Activated naive CD4-positive, alpha-beta T cell treated with anti-CD3 and anti-CD28 coated beads for 36 hours (primary cell): ENCODE data around the gene DRGX. TPM values are rescaled to one million over a fixed set of nuclear protein-coding genes. Genes with fewer than 3 reads are reported as not detected.

Experiments
- CTCF ChIA-PET: fragments of 350-600 bp; sonication (Branson Sonifier 250); formaldehyde crosslinking; loops from one replicate; lab custom pipeline; 2021; ENCODE audit warnings: antibody characterized with exemption; lab: Charles Lee
- DNase-seq: peaks from one replicate; pipeline ENCODE4 v3.0.0-alpha.2; 2020
- H3K27ac Mint-ChIP-seq: one replicate; pipeline ENCODE4 v1.8.0; 2021; ENCODE audit warnings: mild to moderate bottlenecking, mixed read lengths
- H3K27me3 Mint-ChIP-seq: one replicate; pipeline ENCODE4 v1.8.0; 2021; ENCODE audit warnings: low read depth, mixed read lengths
- H3K36me3 Mint-ChIP-seq: one replicate; pipeline ENCODE4 v1.8.0; 2021; ENCODE audit warnings: low read depth, mixed read lengths
- H3K4me1 Mint-ChIP-seq: one replicate; pipeline ENCODE4 v1.8.0; 2021; ENCODE audit warnings: low read depth, mixed read lengths
- H3K4me3 Mint-ChIP-seq: one replicate; pipeline ENCODE4 v1.8.0; 2021; ENCODE audit warnings: mild to moderate bottlenecking, moderate library complexity, mixed read lengths
- H3K9me3 Mint-ChIP-seq: one replicate; pipeline ENCODE4 v1.8.0; 2021; ENCODE audit warnings: mixed read lengths
- intact Hi-C: fragments of 100-400 bp; cut with micrococcal nuclease; formaldehyde crosslinking; loops from one replicate; pipeline ENCODE4 v1.15.1; 2023
- total RNA-seq, 2 experiments: library from RNA; stranded (reverse); gene quantifications; one replicate each; pipeline ENCODE4 v1.2.3, GENCODE V29; 2021

Gene DRGX
- total RNA-seq, 2 experiments from 2014 or later: not detected

- DNase-seq: no peak
- no peak overlapping the region for H3K27ac Mint-ChIP-seq
- no peak overlapping the region for H3K4me3 Mint-ChIP-seq
- intact Hi-C loops: no loop called here
- no peaks in the 10 kb centered on the region for H3K9me3 Mint-ChIP-seq
- peaks cover 11% of the 10 kb centered on the region for H3K27me3 Mint-ChIP-seq
- H3K36me3 Mint-ChIP-seq: no peaks in the 10 kb centered on the region
- CTCF ChIA-PET: no interaction called here
- H3K4me1 Mint-ChIP-seq: no peaks in the 10 kb centered on the region
These were observed 32.4 kb downstream of the DRGX start for GRCh38 chr10:49363309-49364031.

- no peak for DNase-seq
- Mint-ChIP-seq H3K36me3 (no peaks in the 10 kb centered on the region), H3K9me3 (no peaks in the 10 kb centered on the region), H3K4me1 (no peaks in the 10 kb centered on the region), H3K27me3 (peaks cover 11% of the 10 kb centered on the region), H3K27ac (no peak overlapping the region), H3K4me3 (no peak overlapping the region)
- intact Hi-C loops: no loop called here
- CTCF ChIA-PET: interaction anchor here (1.2 kb wide), 1 partner anchor 45 kb away, joined by 3 read pairs; no protein-coding TSS in a partner anchor
These were observed 33.2 kb downstream of the DRGX start for GRCh38 chr10:49362596-49363260.

GRCh38 chr10:49361735-49362568 lies 33.9 kb downstream of the DRGX start:
- CTCF ChIA-PET: interaction anchor here (1.2 kb wide), 1 partner anchor 46 kb away, joined by 3 read pairs; no protein-coding TSS in a partner anchor
- Mint-ChIP-seq H3K4me1 (no peaks in the 10 kb centered on the region), H3K36me3 (no peaks in the 10 kb centered on the region), H3K9me3 (no peaks in the 10 kb centered on the region), H3K4me3 (no peak overlapping the region), H3K27ac (no peak overlapping the region), H3K27me3 (peaks cover 11% of the 10 kb centered on the region)
- intact Hi-C loops: no loop called here
- DNase-seq: no peak

GRCh38 chr10:49361178-49361554 lies 34.7 kb downstream of the DRGX start:
- no peaks in the 10 kb centered on the region for H3K9me3 Mint-ChIP-seq
- no peak overlapping the region for H3K27ac Mint-ChIP-seq
- intact Hi-C loops: no loop called here
- H3K36me3 Mint-ChIP-seq: no peaks in the 10 kb centered on the region
- no peak overlapping the region for H3K4me3 Mint-ChIP-seq
- H3K27me3 Mint-ChIP-seq: peaks cover 11% of the 10 kb centered on the region
- no peak for DNase-seq
- H3K4me1 Mint-ChIP-seq: no peaks in the 10 kb centered on the region
- CTCF ChIA-PET: no interaction called here

GRCh38 chr10:49360271-49361177 lies 35.4 kb downstream of the DRGX start:
- Mint-ChIP-seq H3K9me3 (no peaks in the 10 kb centered on the region), H3K27ac (no peak overlapping the region), H3K27me3 (peaks cover 11% of the 10 kb centered on the region), H3K36me3 (no peaks in the 10 kb centered on the region), H3K4me3 (no peak overlapping the region), H3K4me1 (no peaks in the 10 kb centered on the region)
- intact Hi-C loops: no loop called here
- CTCF ChIA-PET: no interaction called here
- no peak for DNase-seq

- H3K36me3 Mint-ChIP-seq: no peaks in the 10 kb centered on the region
- no peak overlapping the region for H3K27ac Mint-ChIP-seq
- no peak for DNase-seq
- CTCF ChIA-PET: no interaction called here
- H3K4me1 Mint-ChIP-seq: no peaks in the 10 kb centered on the region
- intact Hi-C loops: no loop called here
- H3K27me3 Mint-ChIP-seq: peaks cover 9% of the 10 kb centered on the region
- H3K9me3 Mint-ChIP-seq: no peaks in the 10 kb centered on the region
- no peak overlapping the region for H3K4me3 Mint-ChIP-seq
These were observed 36.3 kb downstream of the DRGX start for GRCh38 chr10:49359349-49360270.

GRCh38 chr10:49357910-49358309 lies 38.0 kb downstream of the DRGX start:
- H3K9me3 Mint-ChIP-seq: no peaks in the 10 kb centered on the region
- H3K27ac Mint-ChIP-seq: no peak overlapping the region
- H3K4me3 Mint-ChIP-seq: no peak overlapping the region
- H3K4me1 Mint-ChIP-seq: no peaks in the 10 kb centered on the region
- no peaks in the 10 kb centered on the region for H3K36me3 Mint-ChIP-seq
- H3K27me3 Mint-ChIP-seq: peaks cover 9% of the 10 kb centered on the region
- DNase-seq: no peak
- intact Hi-C loops: no loop called here
- CTCF ChIA-PET: no interaction called here

- H3K9me3 Mint-ChIP-seq: no peaks in the 10 kb centered on the region
- no peaks in the 10 kb centered on the region for H3K4me1 Mint-ChIP-seq
- H3K36me3 Mint-ChIP-seq: no peaks in the 10 kb centered on the region
- H3K27ac Mint-ChIP-seq: no peak overlapping the region
- H3K27me3 Mint-ChIP-seq: peaks cover 6% of the 10 kb centered on the region
- intact Hi-C loops: no loop called here
- H3K4me3 Mint-ChIP-seq: no peak overlapping the region
- DNase-seq: no peak
- CTCF ChIA-PET: no interaction called here
These were observed 38.9 kb downstream of the DRGX start for GRCh38 chr10:49356944-49357343.

GRCh38 chr10:49356181-49356580 lies 39.7 kb downstream of the DRGX start:
- Mint-ChIP-seq H3K9me3 (no peaks in the 10 kb centered on the region), H3K4me3 (no peak overlapping the region), H3K4me1 (no peaks in the 10 kb centered on the region), H3K27me3 (peaks cover 6% of the 10 kb centered on the region), H3K27ac (no peak overlapping the region), H3K36me3 (no peaks in the 10 kb centered on the region)
- intact Hi-C loops: no loop called here
- DNase-seq: no peak
- CTCF ChIA-PET: no interaction called here

- no peak for DNase-seq
- intact Hi-C loops: no loop called here
These were observed 40.7 kb downstream of the DRGX start for GRCh38 chr10:49355221-49355620.

GRCh38 chr10:49354593-49354992 lies 41.3 kb downstream of the DRGX start:
- Mint-ChIP-seq H3K27me3 (peaks cover 6% of the 10 kb centered on the region), H3K36me3 (no peaks in the 10 kb centered on the region), H3K4me1 (no peaks in the 10 kb centered on the region), H3K9me3 (peaks cover 6% of the 10 kb centered on the region), H3K27ac (no peak overlapping the region), H3K4me3 (no peak overlapping the region)
- intact Hi-C loops: no loop called here
- DNase-seq: no peak
- CTCF ChIA-PET: no interaction called here

More at GRCh38 chr10:49355221-49355620, 40.7 kb downstream of the DRGX start:
- Mint-ChIP-seq H3K9me3 (peaks cover 3% of the 10 kb centered on the region), H3K27ac (no peak overlapping the region), H3K4me3 (no peak overlapping the region), H3K27me3 (peaks cover 9% of the 10 kb centered on the region), H3K4me1 (no peaks in the 10 kb centered on the region), H3K36me3 (no peaks in the 10 kb centered on the region)
- CTCF ChIA-PET: no interaction called here
